NCI-H1417 treated with DMSO at 0.1 percent for 48 hours (cell line): Measurements from ENCODE around the gene CMKLR1.

Experiments
- DNase-seq: peaks from one replicate; lab custom pipeline; 2025; lab: John Stamatoyannopoulos, UW

Gene CMKLR1

DNA sequence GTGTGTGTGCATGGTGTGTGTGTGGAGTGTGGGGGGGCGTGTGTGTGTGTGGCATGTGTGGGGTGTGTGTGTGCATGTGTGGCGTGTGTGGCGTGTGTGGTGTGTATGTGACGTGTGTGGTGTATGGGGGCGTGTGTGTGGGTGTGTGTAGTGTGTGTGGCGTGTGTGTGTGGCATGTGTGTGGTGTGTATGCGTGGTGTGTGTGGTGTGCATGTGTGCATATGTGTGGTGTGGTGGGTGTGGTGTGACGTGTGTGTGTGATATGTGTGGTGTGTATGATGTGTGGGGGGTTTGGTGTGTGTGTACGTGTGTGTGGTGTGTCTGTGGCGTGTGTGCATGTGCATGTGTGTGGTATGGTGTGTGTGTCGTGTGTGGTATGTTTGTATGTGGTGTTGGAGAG, 24.1 kb upstream of the CMKLR1 start:
- no peak for DNase-seq

GRCh38 chr12:108361606-108362005, 22.5 kb upstream of the CMKLR1 start:
- no peak for DNase-seq

DNA sequence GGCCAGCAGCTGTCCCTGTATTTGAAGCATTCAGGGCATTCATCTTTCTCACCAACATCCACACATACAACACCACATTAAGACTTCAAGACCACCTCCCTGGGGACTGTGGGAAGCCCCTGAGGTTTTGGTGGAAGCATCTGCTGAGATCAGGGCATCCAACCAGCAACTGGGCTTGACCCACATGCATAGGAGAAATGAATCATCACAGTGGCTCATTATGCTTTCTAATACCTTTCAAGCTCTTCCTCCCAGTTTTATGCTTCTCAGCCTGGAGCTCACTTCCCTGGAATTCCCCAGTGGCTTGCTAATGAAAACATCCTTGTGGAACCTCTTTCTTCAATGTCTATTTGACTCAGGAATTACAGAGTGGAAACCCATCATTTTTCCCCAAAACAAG, 21.4 kb upstream of the CMKLR1 start:
- no peak for DNase-seq

- DNase-seq = no peak
Observed at GRCh38 chr12:108360057-108360456, 20.9 kb upstream of the CMKLR1 start.

GRCh38 chr12:108358580-108358965, 19.5 kb upstream of the CMKLR1 start:
- no peak for DNase-seq

DNA sequence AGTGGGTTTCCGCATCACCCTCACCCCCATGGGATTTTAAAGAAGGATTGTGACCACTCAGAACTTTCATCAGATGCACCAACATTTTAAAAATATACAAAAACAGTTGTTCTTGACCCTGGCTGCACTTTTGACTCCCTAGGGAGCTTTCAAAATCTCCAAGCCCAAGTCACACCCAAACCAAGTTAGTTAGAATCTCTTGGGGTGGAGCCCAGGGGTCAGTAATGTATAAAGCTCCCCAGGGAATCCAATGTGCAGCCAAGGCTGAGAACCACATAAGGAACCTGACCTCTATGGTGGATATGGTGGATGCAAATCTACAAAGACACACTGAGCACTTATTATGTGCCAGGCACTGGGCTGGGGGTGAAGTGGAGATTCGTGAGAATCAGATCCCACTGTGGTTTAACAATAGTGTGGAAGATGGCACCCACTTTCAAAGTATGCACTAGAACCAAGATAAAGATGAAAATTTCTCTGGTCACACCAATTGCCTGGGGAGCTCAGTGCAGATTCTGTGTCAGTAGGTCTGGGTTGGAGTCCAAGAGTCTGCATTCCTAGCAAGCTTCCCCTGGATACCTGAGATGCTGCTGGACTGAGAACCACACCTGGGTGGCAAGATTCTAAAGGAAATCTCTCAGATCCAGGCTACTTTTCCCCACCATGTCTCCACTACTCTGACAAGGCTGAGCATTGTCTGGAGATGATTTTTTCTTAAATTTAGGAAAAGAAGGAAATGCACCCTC, 18.9 kb upstream of the CMKLR1 start:
- no peak for DNase-seq

DNA sequence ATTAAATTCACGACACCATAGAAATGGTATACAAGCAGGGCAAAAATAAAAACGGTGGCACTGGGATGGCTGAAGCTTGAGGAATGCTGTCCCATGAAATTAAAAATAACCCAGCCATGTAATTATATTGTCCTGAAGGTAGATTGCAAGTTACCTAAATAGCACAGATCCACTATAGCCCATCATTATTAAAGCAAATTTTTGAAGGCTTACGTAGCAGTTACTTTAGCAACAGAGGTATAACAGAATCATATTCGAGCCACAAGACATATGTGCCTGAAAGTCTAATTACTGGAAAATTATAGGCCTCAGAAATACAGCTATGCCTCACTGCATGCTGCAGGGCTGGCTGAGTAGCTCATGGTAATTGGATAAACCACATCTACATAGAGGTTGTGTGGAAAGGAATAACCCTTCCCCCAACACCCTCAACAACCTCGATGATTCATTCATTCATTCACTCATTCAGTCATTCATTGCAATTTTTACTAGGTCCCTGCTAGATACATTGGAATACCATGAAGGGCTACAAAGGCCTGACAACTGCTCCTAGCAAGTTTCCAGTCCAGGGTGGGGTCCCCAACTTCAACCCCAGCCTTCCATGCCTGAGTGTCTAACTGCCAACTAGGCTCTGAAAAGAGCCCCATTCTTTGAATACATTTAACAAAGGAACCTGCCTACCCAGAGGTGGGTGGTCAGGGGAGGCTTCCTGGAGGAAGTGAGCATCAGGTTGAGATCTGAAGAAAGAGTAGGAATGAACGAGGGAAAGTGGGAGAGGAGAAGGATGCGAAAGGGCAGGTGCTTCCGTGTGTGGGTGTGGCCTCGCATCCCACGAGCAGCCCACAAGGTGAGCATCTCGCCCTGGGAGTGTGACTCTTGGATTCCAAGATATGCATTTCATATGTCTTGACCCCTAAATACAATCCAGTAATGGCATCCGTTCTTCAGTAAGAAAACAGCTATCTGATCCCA, 18.0 kb upstream of the CMKLR1 start:
- DNase-seq = peak; percentile 54

- DNase-seq = no peak
Observed at GRCh38 chr12:108355069-108355468, 16.0 kb upstream of the CMKLR1 start.

- no peak for DNase-seq
Observed at GRCh38 chr12:108352591-108352990, 13.5 kb upstream of the CMKLR1 start.

DNA sequence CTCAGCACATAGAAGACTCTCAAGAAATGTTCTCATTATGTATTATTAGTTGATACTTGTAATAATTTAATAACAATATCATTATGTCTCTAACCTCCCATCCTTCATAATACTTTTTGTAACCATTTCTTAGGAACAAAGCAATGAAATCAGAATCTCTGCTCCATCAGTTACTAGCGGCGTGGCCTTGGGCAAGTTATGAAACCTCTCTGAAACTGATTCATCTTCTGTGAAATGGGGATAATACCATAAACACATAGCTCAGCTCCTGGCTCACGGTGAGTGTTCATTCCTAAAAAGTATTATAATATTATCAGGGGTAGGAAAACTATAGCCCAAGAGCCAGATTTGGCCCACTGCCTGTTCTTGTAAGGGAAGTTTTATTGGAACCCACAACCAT, 11.4 kb upstream of the CMKLR1 start:
- no peak for DNase-seq

DNA sequence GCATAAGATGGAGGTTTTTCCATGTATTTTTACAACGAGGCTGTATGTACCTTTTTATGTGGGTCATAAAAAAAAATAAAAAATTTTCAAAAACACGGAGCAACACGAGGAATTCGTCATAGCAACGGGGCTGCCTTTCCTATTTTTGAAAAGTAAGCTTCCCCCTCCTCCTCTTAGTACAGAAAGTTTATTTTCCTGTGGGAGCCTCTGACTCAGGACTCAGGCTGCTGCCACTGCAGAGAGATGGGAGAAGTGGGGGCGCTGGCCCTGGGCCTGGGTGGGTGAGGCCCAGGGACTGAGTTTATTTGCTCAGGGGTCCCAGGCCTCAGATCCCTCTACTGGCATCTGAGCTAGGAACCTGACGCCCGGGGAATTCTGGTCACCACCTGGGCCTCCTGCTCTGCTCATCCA, 10.2 kb upstream of the CMKLR1 start:
- DNase-seq = no peak

DNA sequence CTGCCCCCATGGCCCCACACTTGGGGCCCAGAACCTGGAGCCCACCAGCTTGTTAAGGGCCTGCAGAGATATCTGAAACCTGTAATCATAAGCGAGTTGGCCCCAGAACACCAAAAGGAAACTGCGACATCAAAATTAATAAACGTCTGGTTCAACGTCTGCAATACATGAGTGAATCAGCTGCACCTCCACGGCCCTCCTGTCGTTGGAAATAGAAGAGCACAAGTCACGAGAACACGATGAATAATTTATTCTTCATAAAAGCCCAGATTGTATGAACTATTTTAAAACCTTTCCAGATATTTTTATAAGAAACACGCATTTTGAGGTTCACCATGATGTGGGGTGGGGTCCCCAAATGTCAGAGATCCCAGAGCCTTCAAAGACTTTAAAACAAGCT, 9.7 kb upstream of the CMKLR1 start:
- DNase-seq = no peak

DNA sequence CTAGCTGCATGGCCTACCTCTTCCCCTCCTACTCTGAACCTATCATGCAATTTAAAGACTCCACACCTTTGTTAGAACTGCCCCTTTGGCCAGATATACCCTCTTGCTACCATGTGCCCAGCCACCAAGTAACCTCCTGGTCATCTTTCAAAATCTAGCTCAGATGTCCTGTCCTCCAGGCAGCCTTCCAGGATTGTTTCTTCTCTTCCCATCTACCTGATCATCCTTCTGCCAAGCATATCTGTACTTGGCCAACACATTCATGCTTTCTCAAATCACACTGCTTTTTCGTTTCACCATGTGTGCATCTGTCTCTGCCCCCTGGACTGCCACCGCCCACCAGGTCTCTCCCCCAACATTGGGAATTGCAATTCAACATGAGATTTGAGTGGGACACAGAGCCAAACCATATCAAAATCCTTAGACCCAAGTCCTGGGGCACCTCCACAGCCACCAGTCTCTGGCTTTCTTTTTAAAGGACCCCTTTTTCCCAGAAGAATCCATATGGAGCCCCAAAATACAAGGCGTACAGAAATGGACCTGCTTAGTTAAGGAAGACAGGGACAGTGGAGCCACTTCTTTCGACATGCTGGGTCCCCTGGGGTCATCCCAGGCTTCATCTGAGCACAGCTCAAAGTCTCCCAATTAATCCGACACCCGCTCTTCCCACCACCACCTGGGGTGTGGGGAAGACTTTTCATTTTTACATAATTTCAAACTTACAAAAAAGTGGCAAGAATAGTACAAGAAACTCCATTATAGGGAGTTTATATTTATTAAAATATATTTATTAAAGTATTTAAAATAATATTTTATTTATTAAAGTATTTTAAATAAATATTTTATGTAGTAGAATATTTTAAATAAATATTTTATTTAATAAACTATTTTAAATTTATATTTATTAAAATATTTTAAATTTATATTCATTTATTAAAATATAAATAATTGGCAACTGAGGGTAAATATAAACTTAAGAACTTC, 7.9 kb upstream of the CMKLR1 start:
- no peak for DNase-seq

DNA sequence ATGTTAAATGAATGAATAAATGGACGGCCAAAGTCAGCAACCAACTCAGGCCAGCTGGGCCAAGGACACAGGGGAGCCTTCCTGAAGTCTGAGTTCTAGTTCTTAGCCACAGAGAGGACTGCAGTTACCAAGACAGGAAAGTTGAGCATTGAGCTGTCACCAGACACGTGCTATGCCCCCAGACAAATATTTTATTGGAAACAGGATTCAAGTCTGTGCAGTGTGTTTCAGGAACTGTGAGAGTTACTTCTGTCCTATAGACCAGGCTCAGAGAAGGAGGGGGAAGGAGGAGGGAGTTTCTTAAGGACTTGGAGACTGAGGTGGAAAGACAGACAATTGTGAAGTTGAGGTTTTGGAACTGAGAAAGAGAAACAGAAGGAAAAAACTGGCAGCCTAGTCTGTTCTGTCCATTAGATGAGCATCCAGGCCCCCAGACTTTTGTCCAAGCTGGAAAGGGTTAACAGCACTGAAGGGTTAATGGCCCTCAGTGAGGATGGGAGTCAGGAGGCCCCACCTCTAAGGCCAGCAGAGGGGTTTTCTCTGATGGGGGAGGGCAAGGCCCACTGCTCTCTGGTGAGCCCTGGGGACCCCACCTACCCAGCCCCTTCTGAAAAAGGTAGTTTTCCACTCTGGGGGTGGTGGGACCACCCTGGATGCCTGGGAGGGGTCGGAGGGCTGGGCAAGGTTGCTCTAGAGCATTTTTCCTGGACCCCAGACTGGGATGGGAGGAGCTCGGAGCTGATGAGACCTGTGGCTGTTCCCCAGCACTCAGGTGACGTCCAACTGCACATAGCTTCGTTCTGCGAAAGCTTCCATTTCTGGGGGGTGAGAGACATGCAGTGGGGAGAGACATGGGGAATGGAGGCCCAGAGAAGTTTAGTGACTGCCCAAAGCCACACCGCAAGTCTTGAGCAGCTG, 6.9 kb upstream of the CMKLR1 start:
- DNase-seq = no peak

DNA sequence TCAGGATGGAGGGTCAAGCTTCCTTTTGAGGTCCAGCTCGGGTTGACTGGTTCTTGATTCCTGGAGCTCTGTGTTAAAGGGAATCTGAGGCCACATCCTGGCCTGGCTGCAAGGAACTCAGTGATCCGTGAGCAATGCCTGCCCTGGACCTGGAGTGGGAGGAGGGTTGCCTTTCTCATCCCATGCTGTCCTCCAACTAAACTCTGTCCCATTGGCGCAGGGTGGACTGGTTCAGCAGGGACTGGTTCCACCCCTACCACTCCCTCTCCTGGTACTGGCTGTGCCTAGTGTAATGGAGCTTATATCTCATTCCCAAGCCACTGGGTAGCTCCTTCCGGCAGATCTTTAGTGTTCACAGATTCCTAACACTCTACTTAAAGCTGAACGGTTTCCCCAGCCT, 3.9 kb upstream of the CMKLR1 start:
- no peak for DNase-seq

GRCh38 chr12:108341854-108342847, 3.0 kb upstream of the CMKLR1 start:
- no peak for DNase-seq

DNA sequence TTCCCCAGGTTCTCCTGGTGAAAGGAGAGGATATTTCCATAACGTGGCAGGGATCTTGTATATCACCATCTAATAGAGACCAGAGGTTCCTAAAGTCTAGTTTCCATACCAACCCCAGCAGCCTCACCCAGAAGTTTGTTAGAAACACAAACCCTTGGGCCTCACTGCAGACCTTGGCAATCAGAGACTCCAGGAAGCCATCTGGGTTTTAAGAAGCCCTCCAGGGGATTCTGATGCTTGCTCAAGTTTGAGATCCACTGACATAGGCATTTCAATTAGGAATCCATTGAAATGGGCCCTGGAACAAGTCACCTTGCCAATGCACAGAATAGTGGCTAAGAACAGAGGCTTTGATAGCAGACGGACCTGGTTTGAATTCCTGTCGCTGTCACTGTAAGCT, 2.2 kb upstream of the CMKLR1 start:
- no peak for DNase-seq

DNA sequence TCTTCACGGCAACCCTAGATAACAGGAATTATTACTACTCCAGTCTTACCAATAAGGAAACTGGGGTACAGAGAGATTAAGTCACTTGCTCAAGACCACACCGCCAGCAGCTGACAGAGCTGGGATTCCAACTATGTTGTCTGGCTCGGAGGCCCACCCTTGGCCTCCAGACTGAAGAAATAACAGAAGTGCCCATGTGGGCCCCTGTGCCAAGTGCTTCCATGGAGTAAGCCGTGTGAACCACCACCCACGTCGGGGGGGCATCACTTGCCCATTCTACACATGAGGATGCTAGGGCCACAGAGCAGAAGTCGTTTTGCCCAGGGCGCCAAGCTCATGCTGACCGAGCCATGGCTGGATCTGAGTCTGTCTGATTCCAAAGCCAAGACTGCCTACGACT, 926 bp upstream of the CMKLR1 start:
- DNase-seq = no peak
